HuH-7.5 (cell line): ENCODE results near the gene SCMH1.
"Not testable (repeated sequence)": the region's sequence is repeated elsewhere in the genome, so short reads cannot be mapped to it uniquely, and the experiment has no call there.

Source experiments
- DNase-seq: peaks from one replicate; pipeline ENCODE4 v3.0.0; 2011; ENCODE audit warnings: low spot score

The SCMH1 gene

DNA sequence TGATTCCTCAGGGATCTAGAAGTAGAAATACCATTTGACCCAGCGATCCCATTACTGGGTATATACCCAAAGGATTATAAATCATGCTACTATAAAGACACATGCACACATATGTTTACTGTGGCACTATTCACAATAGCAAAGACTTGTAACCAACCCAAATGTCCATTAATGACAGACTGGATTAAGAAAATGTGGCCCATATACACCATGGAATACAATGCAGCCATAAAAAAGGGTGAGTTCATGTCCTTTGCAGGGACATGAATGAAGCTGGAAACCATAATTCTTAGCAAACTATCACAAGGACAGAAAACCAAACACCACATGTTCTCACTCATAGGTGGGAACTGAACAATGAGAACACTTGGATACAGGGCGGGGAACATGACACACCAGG lies 30.5 kb downstream of the SCMH1 start:
- DNase-seq, result not testable (repeated sequence)

DNA sequence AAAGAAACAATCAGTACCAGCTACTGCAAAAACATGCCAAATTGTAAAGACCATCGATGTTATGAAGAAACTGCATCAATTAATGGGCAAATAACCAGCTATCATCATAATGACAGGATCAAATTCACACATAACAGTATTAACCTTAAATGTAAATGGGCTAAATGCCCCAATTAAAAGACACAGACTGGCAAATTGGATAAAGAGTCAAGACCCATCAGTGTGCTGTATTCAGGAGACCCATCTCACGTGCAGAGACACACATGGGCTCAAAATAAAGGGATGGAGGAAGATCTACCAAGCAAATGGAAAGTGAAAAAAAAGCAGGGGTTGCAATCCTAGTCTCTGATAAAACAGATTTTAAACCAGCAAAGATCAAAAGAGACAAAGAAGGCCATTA lies 35.1 kb downstream of the SCMH1 start:
- DNase-seq, result not testable (repeated sequence)

DNA sequence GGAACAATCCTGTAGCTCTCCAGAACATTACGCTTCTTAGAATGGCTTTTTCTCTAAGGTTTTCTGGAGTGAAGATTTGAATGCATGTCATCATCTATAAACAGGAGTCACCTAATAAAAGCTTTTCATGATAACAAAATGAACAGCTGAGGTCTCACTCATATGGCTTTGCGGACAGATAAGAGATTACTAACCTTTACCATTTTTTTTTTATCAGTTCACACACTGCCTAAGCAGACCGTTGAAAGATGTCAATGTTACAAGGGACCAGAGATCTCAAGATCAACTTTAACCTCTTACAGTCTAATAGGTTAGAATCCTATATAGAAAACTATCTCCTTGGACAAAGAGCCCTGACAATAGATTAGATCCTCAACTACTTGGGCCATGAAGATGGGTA lies 41.4 kb downstream of the SCMH1 start:
- DNase-seq, result no peak

DNA sequence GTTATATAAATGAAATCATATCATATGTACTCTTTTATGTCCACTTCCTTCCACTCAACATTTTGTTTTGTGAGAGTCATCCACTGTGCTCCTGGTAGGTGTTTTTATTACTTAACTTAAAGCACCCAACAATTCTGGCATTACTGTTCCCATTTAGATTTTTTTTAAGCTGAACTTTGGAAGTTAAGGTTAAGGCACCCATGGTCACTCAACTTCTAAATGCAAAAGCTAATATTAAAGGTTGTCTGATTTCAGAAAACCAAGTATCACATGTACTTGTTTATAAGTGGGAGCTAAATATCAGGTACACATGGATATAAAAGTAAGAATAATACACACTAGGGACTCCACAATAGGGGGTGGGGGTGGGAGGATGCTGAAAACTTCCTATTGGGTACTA lies 42.7 kb downstream of the SCMH1 start:
- DNase-seq, result no peak

DNA sequence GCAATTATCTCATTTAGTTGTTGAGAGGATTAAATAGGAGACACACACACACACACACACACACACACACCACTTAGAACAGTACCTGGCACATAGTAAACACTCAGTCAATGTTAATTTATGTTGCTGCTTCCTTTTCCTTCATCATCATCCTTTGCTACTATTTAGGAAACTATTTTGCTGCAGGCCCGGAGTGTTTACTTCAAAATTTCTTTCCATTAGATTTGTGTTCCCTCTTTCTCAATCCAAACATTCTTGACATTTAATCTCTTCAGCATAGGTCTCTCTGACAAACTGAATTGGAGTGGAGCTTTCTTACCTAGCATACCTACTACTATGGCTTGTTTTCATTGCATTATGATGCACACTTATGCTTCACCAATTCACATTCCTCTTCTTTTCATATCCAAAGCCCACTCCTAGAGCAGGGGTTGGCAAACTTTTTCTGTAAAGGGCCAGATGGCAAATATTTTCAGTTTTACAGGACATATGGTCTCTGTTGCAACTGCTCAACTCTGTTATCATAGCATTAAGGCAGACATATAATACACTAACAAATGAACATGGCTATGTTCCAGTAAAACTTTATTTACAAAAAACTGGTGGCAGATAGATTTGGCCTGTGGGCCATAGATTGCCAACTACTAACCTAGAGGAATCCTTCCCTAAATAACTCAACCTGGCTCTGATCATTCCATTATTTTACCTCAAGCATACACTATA lies 49.5 kb downstream of the SCMH1 start:
- DNase-seq, result no peak

DNA sequence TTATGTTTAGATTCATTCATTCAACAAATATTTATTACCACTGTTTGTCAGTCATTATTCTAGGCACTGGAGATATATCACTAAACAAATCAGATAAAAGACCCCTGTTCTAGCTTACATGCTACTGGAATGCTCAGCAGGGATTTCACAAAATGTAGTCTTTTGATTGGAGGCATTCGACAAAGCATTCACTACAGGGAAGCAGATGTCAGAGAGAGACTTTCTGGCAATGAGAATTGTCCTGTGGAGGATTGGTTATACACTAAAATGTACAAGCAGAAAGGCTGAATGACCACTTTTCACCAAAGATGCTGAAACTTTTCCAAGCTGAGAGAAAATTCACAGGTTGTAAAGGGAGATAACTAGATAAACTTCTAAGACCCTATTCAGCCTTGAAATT lies 57.7 kb downstream of the SCMH1 start:
- no peak for DNase-seq

DNA sequence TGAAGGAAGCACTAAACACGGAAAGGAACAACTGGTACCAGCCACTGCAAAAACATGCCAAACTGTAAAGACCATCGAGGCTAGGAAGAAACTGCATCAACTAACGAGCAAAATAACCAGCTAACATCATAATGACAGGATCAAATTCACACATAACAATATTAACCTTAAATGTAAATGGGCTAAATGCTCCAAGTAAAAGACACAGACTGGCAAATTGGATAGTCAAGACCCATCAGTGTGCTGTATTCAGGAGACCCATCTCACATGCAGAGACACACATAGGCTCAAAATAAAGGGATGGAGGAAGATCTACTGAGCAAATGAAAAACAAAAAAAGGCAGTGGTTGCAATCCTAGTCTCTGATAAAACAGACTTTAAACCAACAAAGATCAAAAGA lies 63.9 kb downstream of the SCMH1 start:
- DNase-seq, result not testable (repeated sequence)

DNA sequence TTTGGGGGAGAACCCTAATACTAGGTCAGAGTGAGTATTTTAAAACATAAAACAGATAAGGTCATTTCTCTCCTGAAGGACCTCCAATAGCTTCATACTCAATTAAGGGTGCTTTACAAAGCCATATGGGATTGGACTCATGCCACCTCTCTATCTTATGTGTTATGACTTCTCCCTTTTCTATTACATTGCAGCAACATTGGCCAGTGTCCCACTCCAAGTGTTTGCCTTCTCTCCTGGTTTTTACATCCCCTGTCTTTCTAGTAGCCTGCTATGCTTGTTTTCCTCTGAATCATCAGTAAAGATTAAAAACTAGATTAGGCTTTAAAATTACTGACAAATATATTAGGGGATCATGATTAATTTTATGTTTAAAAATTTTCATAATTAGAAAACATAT lies 66.6 kb downstream of the SCMH1 start:
- no peak for DNase-seq

DNA sequence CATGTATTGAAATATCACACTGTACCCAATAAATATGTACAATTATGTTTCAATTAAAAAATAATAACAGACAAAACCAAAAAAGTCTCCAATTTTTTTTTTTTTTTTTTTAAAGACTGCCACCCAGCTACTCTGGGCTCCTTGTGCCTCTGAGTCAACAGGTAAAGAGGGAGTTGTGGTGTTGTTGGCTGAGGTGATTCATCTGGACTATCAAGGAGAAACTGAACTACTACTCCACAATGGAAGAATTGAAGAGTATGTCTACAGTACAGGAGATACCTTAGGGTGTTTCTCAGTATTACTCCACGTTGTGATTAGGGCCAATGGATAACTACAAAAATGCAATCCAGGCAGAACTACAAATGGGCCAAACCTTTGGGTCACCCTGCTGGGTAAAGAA lies 67.9 kb downstream of the SCMH1 start:
- DNase-seq, result no peak

DNA sequence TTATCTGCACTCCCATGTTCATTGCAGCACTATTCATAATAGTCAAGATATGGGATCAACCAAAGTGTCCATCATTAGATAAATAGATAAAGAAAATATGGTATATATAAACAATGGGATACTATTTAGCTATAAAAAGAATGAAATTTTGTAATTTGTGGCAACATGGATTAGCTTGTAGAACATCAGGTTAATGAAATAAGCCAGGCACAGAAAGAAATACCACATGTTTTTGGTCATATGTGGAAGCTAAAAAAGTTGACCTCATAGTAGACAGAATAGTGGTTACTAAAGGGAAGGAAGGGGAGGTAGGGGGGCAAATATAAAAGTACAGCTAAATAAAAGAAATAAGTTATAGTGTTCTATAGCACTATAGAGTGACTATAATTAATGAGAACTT lies 68.5 kb downstream of the SCMH1 start:
- no peak for DNase-seq

DNA sequence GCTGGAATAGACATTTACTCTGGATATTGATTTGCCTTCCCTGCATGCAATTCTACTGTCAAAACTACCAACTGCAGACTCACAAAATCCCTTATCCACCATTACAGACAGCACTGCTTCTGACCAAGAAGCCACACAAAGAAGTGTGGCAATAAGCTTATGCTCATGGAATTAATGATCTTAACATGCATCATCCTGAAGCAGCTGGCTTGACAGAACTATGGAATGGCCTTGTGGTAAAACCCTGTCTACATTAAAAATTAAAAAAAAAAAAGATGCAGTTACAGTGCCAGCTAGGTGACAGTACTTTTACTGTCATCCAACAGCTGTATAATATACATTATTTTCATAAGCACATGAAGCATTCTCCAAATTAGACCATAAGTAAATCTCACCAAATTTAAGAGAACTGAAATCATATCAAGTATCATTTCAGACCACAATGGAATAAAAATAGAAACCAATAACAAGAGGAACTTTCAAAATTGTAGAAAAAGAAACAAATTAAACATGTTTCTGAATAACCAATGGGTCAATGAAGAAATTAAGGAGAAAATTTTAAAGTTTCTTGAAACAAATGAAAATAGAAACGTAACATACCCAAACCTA lies 70.7 kb downstream of the SCMH1 start:
- DNase-seq, result no peak

DNA sequence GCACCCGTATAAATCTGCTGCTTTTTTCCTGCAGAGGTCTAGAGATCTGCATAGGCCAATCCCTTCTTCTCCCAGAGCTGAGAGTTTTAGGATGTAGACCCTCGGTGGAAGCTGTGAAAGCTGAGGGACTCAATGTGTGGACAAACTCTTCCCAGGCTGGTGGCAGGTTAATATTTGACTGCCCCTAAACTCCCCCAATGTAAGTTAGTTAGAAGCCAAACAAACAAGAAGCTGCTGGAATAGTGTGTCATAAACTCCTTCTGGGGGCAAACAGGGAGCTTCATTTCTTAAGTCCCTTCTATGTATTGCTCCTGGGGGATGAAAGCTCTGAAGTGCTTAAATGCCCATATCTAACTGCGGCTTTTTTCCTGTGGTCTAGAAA lies 72.3 kb downstream of the SCMH1 start:
- no peak for DNase-seq

DNA sequence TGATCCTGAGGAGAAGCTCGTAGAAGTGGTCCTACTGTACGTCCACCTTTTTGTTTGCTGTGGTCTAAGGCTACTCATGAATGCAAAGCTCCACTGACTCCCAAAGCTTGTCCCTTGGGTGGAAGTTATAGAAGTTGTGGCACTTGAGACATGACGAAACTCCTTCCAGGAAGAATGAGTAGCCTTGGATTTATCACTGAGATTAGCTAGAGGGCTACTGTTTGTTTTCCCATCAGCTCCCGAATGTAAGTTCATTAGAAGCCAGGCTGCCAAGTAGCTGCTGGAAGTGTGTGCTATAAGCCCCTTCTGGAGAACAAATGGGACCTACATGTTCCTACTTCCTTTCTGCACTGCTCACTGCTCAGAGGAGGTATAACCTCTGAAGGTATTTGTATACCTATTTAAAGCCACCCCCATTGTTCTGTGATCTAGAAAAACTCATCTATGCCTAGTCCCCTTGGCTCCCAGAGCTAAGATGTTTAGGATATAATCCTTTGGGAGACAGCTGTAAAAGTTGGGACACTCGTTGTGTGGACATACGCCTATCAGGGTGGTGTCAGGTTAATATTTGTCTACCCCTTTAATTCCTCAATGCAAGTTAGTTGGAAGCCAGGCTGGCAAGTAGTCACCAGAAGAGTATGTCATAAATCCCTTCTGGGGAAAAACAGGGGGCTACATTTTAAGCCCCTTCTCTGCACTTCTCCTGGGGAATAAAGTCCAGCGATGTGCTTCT lies 72.9 kb downstream of the SCMH1 start:
- DNase-seq, result no peak

DNA sequence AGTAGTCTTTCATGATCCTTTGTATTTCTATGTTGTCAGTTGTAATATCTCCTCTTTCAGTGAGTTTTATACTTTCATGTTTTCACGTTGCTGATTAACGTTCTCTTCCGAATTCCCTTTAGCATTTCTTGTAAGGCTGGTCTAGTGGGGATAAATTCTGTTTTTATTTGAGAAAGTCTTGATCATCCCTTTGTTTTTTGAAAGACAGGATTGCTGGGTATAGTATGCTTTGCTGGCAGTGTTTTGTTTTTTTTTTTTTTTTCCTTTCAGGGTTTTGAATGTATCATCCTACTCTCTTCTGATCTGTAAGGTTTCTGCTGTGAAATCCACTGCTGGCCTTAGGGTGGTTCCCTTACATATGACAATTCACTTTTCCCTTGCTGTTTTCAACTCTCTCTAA lies 74.4 kb downstream of the SCMH1 start:
- no peak for DNase-seq

DNA sequence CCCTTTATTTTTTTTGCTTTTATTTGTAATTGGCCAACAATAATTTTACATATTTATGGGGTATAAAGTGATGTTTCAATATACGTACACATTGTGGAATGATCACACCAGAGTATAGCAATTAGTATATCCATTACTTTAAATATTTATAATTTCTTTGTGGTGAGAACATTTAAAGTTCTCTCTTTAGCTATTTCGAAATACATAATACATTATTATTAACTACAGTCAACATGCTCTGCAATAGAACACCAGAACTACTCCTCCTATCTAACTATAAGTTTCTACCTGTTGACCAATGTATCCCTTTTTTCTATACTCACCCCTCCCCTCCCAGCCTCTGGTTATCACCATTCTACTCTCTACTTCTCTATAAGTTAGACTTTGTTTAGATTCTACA lies 77.4 kb downstream of the SCMH1 start:
- DNase-seq, result no peak

DNA sequence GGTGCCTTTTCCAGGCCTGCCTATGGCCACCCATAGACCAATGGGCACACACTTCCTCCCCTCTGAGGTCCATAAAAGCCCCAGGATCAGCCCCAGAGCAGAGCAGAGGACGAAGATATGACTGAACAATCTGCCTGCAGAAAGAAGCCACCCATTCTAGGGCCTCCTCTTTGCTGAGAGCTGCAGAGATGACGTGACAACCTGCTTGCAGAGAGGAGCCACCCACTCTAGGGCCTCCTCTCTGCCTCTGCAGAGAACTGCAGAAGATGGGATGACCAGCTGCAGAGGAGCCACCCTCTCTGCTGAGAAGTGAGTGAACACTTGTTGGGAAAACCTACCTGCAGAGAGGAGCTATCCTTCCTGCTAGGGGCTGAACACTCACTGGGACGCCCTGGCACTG lies 79.7 kb downstream of the SCMH1 start:
- DNase-seq, result no peak

DNA sequence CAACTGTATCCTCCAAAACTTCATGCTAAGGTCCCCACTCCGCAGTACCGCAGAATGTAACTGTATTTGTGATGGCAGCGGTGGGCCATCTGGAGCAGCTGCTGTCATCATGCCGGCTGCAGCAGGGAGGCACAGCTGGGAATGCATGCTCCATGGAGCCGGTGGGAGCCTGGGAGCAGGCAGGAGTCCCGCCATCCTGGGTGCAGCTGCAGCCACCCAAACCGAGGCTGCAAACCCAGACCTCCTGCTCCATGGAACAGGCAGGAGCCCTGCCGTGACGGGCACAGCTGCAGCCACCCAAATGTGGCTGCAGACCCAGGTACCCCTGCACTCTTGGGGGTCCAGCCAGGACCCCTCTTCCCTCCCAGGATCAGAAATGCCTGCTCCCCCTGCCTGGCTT lies 80.3 kb downstream of the SCMH1 start:
- DNase-seq, result no peak

DNA sequence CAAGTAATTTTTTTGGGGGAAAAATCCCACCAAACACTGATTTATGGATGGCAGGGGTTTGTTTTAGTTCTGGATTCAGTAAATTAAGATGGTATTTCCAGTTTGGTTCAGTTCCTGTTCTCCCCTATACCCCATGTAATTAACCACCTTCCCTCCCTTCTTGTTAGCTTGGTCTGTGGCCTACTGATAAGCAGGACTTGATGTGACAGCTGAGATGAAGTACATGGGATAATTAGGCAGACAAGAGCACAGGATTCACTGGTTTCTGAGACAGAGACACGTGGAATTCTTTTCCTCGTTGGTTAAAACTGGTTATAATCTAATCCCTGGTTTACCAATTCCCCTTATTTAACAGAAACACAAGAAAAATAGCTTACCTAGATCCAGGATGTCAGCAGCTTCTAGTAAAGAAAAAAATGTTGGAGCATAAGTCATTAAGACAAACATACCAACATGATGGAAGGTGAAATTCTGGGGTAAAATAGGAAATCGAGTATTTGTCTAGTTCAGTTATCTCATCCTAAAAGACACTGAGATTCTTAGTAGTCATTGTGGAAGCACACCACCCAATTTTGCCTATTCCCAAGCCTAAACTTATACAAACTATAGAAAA lies 81.5 kb downstream of the SCMH1 start:
- DNase-seq, result no peak

DNA sequence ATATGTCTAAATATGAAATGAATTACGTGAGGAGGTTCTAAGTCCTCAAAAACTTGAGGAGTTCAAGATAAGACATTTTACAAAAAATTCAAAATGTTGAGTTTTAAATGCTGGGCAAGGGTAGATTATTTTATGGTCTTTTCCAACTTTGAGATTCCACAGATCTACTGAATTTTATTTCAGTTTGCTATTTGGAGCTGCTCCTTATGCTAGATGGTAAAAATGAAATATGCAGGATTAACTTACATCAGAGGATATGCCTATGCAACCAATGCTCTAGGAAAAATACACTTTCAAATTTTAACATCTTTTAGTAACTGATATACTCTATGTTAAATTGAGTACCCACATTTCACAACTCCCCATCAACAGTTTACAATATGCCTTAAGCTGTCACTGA lies 83.1 kb downstream of the SCMH1 start:
- no peak for DNase-seq

DNA sequence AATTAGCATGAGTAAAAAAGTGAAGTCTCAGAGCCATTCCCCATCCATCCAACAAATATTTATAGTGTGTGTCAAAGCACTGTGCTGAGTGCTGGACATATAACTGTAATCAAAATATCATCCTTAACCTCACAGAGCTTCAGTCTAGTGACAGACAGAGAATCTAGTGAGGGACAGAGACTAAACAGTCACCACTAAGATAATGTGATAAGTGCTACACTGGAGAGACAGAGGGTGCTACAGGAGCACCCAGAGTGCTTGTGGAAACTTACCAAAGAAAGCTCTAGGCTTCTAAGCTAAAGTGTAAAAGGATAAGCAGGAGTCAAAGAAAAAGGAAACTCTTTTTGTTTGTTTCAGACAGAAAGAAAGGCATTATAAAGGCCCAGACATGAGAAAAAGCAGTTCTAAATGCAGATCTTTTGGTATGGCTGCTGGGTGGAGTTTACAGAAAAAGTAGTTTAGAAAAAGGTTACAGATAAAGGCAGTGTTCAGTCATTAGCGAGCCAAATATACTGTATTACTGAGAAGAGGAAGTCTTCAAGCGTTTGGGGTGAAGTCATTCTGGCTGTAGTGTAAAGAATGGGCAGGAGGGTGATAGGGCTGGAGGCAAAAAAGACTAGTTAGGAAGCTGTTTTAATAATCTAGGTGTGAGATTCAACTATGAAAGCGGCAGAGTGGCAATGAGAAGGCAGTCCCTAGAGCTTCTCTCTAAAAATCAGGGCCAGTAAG lies 83.8 kb downstream of the SCMH1 start:
- no peak for DNase-seq

DNA sequence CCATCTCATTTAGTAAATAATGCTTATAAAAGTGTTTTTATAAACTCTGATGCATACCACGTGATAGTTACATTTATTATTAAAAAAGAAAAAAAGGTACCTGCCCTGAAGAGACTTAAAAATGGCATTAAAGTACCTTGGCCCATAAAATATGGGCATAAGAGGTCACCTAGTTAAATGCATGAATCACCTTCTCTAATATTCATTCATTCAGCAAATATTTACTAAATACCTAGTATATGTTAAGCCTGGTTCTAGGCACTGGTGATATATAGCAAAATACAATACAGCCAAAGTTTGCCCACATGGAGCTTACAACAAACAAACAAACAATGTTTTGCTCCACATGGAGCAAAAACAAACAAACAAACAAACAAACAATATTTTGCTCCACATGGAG lies 87.0 kb downstream of the SCMH1 start:
- no peak for DNase-seq

DNA sequence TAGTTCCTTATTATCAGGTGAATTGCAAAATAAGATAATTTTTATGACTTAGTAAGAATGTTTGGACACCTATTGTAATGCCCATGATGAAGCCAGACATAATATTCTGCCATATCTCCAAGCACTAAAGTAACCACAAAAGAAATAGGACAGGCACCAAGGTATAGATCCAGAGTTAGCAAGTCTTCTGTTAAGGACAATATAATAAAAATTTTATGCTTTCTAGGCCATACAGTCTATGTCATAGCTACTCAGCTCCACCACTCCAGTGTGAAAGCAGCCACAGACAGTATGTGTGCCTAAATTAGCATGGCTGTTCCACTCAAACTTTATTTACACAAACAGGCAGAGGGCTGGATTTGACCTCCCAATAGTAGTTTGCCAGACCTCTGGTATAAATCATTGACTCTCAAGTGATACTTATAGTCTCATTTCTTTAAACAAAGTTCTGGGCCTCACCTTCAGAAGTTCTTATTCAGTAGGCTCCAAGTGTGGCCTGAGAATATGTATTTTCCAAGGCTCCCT lies 88.3 kb downstream of the SCMH1 start:
- DNase-seq, result no peak
